GM21390 (cell line): ENCODE measurements around the gene ITGA1.
A peak's percentile ranks its signal among the peaks of the same experiment; 100 is the strongest.

ENCODE experiments used
- ATAC-seq: cut with Tn5 transposase; IDR thresholded peaks from one replicate; pipeline ENCODE4 v1.9.1; 2021; ENCODE audit not compliant: unreplicated experiment

The ITGA1 gene

GRCh38 chr5:52894451-52894850, 106.7 kb downstream of the ITGA1 start:
- ATAC-seq = no peak

- no peak for ATAC-seq
These were observed 107.4 kb downstream of the ITGA1 start for GRCh38 chr5:52895075-52895474.

GRCh38 chr5:52895572-52896413, 108.1 kb downstream of the ITGA1 start:
- ATAC-seq = no peak

GRCh38 chr5:52896534-52897237, 109.0 kb downstream of the ITGA1 start:
- ATAC-seq = no peak

GRCh38 chr5:52897238-52897614, 109.5 kb downstream of the ITGA1 start:
- ATAC-seq = no peak

- no peak for ATAC-seq
These were observed 111.4 kb downstream of the ITGA1 start for GRCh38 chr5:52898961-52899680.

GRCh38 chr5:52903142-52903541, 115.4 kb downstream of the ITGA1 start:
- no peak for ATAC-seq

GRCh38 chr5:52906343-52906742, 118.6 kb downstream of the ITGA1 start:
- ATAC-seq = no peak

GRCh38 chr5:52906845-52907244, 119.1 kb downstream of the ITGA1 start:
- no peak for ATAC-seq

GRCh38 chr5:52909192-52909591, 121.5 kb downstream of the ITGA1 start:
- no peak for ATAC-seq

- no peak for ATAC-seq
These were observed 122.4 kb downstream of the ITGA1 start for GRCh38 chr5:52910071-52910470.

- peak; percentile 99 for ATAC-seq
These were observed 127.6 kb downstream of the ITGA1 start for GRCh38 chr5:52915176-52915875.

- no peak for ATAC-seq
These were observed 133.2 kb downstream of the ITGA1 start for GRCh38 chr5:52920929-52921328.

GRCh38 chr5:52922384-52922783, 134.7 kb downstream of the ITGA1 start:
- no peak for ATAC-seq

- ATAC-seq = no peak
These were observed 136.7 kb downstream of the ITGA1 start for GRCh38 chr5:52924456-52924855.

GRCh38 chr5:52925001-52925400, 137.3 kb downstream of the ITGA1 start:
- ATAC-seq = no peak

- no peak for ATAC-seq
These were observed 141.0 kb downstream of the ITGA1 start for GRCh38 chr5:52928689-52929088.

GRCh38 chr5:52938226-52938625, 150.5 kb downstream of the ITGA1 start:
- ATAC-seq = no peak

GRCh38 chr5:52943285-52943684, 155.6 kb downstream of the ITGA1 start:
- peak; percentile 41 for ATAC-seq

GRCh38 chr5:52943808-52944207, 156.1 kb downstream of the ITGA1 start:
- ATAC-seq = no peak

- ATAC-seq = no peak
These were observed 157.3 kb downstream of the ITGA1 start for GRCh38 chr5:52945040-52945439.
